ENCODE results near the gene GAGE12F. TPM values are rescaled to one million over a fixed set of nuclear protein-coding genes. Genes with fewer than 3 reads are reported as not detected.
"Not testable (repeated sequence)": the region's sequence is repeated elsewhere in the genome, so short reads cannot be mapped to it uniquely, and the experiment has no call there.

The GAGE12F gene
- total RNA-seq: not detected

GRCh38 chrX:49560542-49560941 is at the start of gene GAGE12F:
Gene GAGE12F (plus strand): TSS chrX:49560842. CDS start chrX:49561997, 1,155 bp downstream.
- H3K27ac Mint-ChIP-seq; ATAC-seq (replicated peaks); H3K9me3 Mint-ChIP-seq; H3K4me1 Mint-ChIP-seq; H3K36me3 Mint-ChIP-seq (ENCODE audit: low read depth); H3K4me3 Mint-ChIP-seq; H3K27me3 Mint-ChIP-seq: not testable (repeated sequence)

GRCh38 chrX:49531877-49532276 is 28.8 kb upstream of the GAGE12F start, which contains the start of gene GAGE12C:
Gene GAGE12C (plus strand): TSS chrX:49532177. CDS start chrX:49533332, 1,155 bp downstream.
- H3K4me3 Mint-ChIP-seq; H3K27ac Mint-ChIP-seq; ATAC-seq (replicated peaks); H3K9me3 Mint-ChIP-seq; H3K36me3 Mint-ChIP-seq (ENCODE audit: low read depth); H3K4me1 Mint-ChIP-seq; H3K27me3 Mint-ChIP-seq: not testable (repeated sequence)

- H3K27me3 Mint-ChIP-seq; H3K4me1 Mint-ChIP-seq; H3K4me3 Mint-ChIP-seq; H3K9me3 Mint-ChIP-seq; H3K36me3 Mint-ChIP-seq (ENCODE audit: low read depth); H3K27ac Mint-ChIP-seq; ATAC-seq (replicated peaks): not testable (repeated sequence)
These were observed 19.2 kb upstream of the GAGE12F start, which contains the start of gene GAGE12D for GRCh38 chrX:49541433-49541832. Gene GAGE12D (plus strand): TSS chrX:49541733. CDS start chrX:49542888, 1,155 bp downstream.

GRCh38 chrX:49550989-49551388 is 9.7 kb upstream of the GAGE12F start, which contains the start of gene GAGE12E:
Gene GAGE12E (plus strand): TSS chrX:49551289. CDS start chrX:49552444, 1,155 bp downstream.
- H3K27me3 Mint-ChIP-seq; H3K27ac Mint-ChIP-seq; H3K36me3 Mint-ChIP-seq (ENCODE audit: low read depth); H3K4me3 Mint-ChIP-seq; H3K4me1 Mint-ChIP-seq; H3K9me3 Mint-ChIP-seq; ATAC-seq (replicated peaks): not testable (repeated sequence)

GRCh38 chrX:49568728-49569127 is 8.1 kb downstream of the GAGE12F start:
- not testable (repeated sequence) for H3K9me3 Mint-ChIP-seq; ATAC-seq (replicated peaks); H3K27ac Mint-ChIP-seq; H3K36me3 Mint-ChIP-seq (ENCODE audit: low read depth); H3K4me3 Mint-ChIP-seq; H3K27me3 Mint-ChIP-seq; H3K4me1 Mint-ChIP-seq

- H3K27ac Mint-ChIP-seq; H3K36me3 Mint-ChIP-seq (ENCODE audit: low read depth); H3K27me3 Mint-ChIP-seq; H3K9me3 Mint-ChIP-seq; H3K4me1 Mint-ChIP-seq; ATAC-seq (replicated peaks); H3K4me3 Mint-ChIP-seq: not testable (repeated sequence)
These were observed 8.5 kb downstream of the GAGE12F start for GRCh38 chrX:49569152-49569551.

- not testable (repeated sequence) for H3K4me3 Mint-ChIP-seq; ATAC-seq (replicated peaks); H3K9me3 Mint-ChIP-seq; H3K27me3 Mint-ChIP-seq; H3K4me1 Mint-ChIP-seq; H3K27ac Mint-ChIP-seq; H3K36me3 Mint-ChIP-seq (ENCODE audit: low read depth)
These were observed 9.5 kb downstream of the GAGE12F start, which contains the start of gene GAGE12G for GRCh38 chrX:49570100-49570499. Gene GAGE12G (plus strand): TSS chrX:49570400. CDS start chrX:49571555, 1,155 bp downstream.

GRCh38 chrX:49579649-49580048 is 19.0 kb downstream of the GAGE12F start, which contains the start of gene GAGE12H:
Gene GAGE12H (plus strand): TSS chrX:49579949. CDS start chrX:49581104, 1,155 bp downstream.
- not testable (repeated sequence) for H3K27ac Mint-ChIP-seq; ATAC-seq (replicated peaks); H3K4me3 Mint-ChIP-seq; H3K9me3 Mint-ChIP-seq; H3K4me1 Mint-ChIP-seq; H3K27me3 Mint-ChIP-seq; H3K36me3 Mint-ChIP-seq (ENCODE audit: low read depth)

GRCh38 chrX:49589196-49589595 is 28.6 kb downstream of the GAGE12F start, which contains the start of gene GAGE2A:
Gene GAGE2A (plus strand): TSS chrX:49589496. CDS start chrX:49590651, 1,155 bp downstream.
- not testable (repeated sequence) for H3K36me3 Mint-ChIP-seq (ENCODE audit: low read depth); H3K27ac Mint-ChIP-seq; H3K4me1 Mint-ChIP-seq; H3K9me3 Mint-ChIP-seq; H3K27me3 Mint-ChIP-seq; H3K4me3 Mint-ChIP-seq; ATAC-seq (replicated peaks)

GRCh38 chrX:49589769-49590478 is 29.3 kb downstream of the GAGE12F start:
- H3K27ac Mint-ChIP-seq; H3K4me1 Mint-ChIP-seq; H3K36me3 Mint-ChIP-seq (ENCODE audit: low read depth); H3K9me3 Mint-ChIP-seq; ATAC-seq (replicated peaks); H3K27me3 Mint-ChIP-seq; H3K4me3 Mint-ChIP-seq: not testable (repeated sequence)

- H3K9me3 Mint-ChIP-seq; H3K4me1 Mint-ChIP-seq; H3K27ac Mint-ChIP-seq; H3K4me3 Mint-ChIP-seq; ATAC-seq (replicated peaks); H3K27me3 Mint-ChIP-seq; H3K36me3 Mint-ChIP-seq (ENCODE audit: low read depth): not testable (repeated sequence)
These were observed 29.8 kb downstream of the GAGE12F start for GRCh38 chrX:49590488-49590887.

- not testable (repeated sequence) for H3K9me3 Mint-ChIP-seq; H3K27me3 Mint-ChIP-seq; H3K36me3 Mint-ChIP-seq (ENCODE audit: low read depth); H3K4me3 Mint-ChIP-seq; H3K4me1 Mint-ChIP-seq; H3K27ac Mint-ChIP-seq; ATAC-seq (replicated peaks)
These were observed 38.1 kb downstream of the GAGE12F start, which contains the start of gene GAGE1 for GRCh38 chrX:49598720-49599119. Gene GAGE1 (plus strand): TSS chrX:49599020. CDS start chrX:49600175, 1,155 bp downstream.

- H3K9me3 Mint-ChIP-seq: no peaks in the 10 kb centered on the region
- no peak overlapping the region for H3K27ac Mint-ChIP-seq
- no peak overlapping the region for H3K4me3 Mint-ChIP-seq
- ATAC-seq (replicated peaks): no peak
- H3K36me3 Mint-ChIP-seq (ENCODE audit: low read depth): no peaks in the 10 kb centered on the region
- no peaks in the 10 kb centered on the region for H3K27me3 Mint-ChIP-seq
- no peaks in the 10 kb centered on the region for H3K4me1 Mint-ChIP-seq
These were observed 50.2 kb downstream of the GAGE12F start for GRCh38 chrX:49610718-49611310.
